ENCODE measurements around the gene H2BK1.
A peak's percentile ranks its signal among the peaks of the same experiment; 100 is the strongest.

DNA sequence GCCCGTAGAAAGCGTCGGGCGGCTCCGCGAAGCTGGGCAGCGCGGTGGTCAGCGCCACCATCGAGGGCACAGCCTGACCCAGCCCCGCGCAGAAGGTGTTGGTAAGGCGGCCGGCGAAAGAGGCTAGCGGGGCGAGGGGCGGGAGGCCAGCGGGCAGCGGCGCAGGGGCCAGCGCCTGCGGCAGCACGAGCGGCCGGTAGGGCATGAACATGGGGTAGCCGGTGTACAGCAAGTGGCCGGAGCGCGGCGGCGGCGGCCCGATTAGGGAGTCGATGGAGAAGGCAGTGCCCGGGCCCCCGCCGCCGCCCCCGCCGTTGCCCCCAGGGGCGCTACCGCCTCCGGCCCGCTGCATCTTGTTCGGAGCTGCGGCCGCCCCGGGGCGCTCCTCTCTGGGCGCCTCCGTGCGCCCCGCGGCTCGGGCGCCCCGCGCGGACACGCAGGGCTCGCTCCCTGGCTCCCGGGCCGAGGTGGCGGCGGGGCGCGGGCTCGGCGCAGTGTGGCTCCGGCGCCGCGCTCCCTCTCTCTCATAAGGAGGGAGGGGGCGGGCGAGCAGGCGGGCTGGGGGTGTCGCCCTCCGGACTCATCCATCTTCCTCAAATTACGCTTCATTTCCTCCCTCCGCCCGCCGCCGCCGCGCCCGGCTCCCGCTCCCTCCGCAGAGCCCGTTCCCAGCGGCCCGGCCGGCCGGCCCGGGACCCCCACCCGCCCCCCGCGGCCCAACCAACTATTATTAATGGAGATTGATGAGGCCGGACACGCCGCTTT lies 42.9 kb downstream of the H2BK1 start, which contains the start of gene GBX1:
- TF ChIP-seq CTCF (IDR thresholded peaks at IDR 0.05) (peak in 1 of 6 experiments; percentile 8), POLR2A (IDR thresholded peaks at IDR 0.05) (no peak)
